Renal cortex interstitium (tissue), 11 donors: ENCODE results near the gene RNF208. TPM values are rescaled to one million over a fixed set of nuclear protein-coding genes. Genes with fewer than 3 reads are reported as not detected.

Experiments used
- DNase-seq, 11 donors: peaks; one replicate each; pipeline ENCODE4 v3.0.0-alpha.2; 2013; ENCODE audit warnings: low read depth in 9 of 11, low spot score in 4 of 11; ENCODE audit errors: extremely low read depth in 1 of 11
- polyA plus RNA-seq, 3 donors: library from polyadenylated mRNA; unstranded; fragments of 120-200 nt; gene quantifications; one replicate each; pipeline ENCODE4 v1.2.1, GENCODE V29; 2013; ENCODE audit not compliant: insufficient read length in 3 of 3

RNF208 gene
- polyA plus RNA-seq, 3 donors, result 6.0 to 13.3 (median 13.2) TPM

- no peak for DNase-seq
Measured at GRCh38 chr9:137175345-137175961, 46.6 kb downstream of the RNF208 start.

- no peak for DNase-seq
Measured at GRCh38 chr9:137174722-137175293, 47.2 kb downstream of the RNF208 start.

- DNase-seq, result no peak
Measured at GRCh38 chr9:137173796-137174664, 48.0 kb downstream of the RNF208 start.

- no peak for DNase-seq
Measured at GRCh38 chr9:137172901-137173795, 48.9 kb downstream of the RNF208 start.

GRCh38 chr9:137171149-137171900 is 50.7 kb downstream of the RNF208 start:
- no peak for DNase-seq

GRCh38 chr9:137170486-137171148 is 51.4 kb downstream of the RNF208 start:
- DNase-seq, result no peak

Other genes with a start within 250 kb of the RNF208 start
- 100 to 1,000 TPM in 1 of 3 donors, 10 to 100 TPM in 2; 42.1 to 113 (median 66.3) TPM for gene PTGDS, start 244.7 kb downstream of the RNF208 start, polyA plus RNA-seq
- gene LCNL1, start 239.2 kb downstream of the RNF208 start, polyA plus RNA-seq, result under 1 TPM; 0.14 to 0.40 (median 0.39) TPM
- gene PAXX, start 229.8 kb downstream of the RNF208 start, polyA plus RNA-seq, result 10 to 100 TPM; 23.7 to 40.2 (median 39.3) TPM
- under 1 TPM; 0.37 to 0.75 (median 0.39) TPM for gene CLIC3, start 225.7 kb downstream of the RNF208 start, polyA plus RNA-seq
- gene ABCA2, start 194.0 kb downstream of the RNF208 start, polyA plus RNA-seq, result 10 to 100 TPM; 43.4 to 66.6 (median 61.6) TPM
- under 1 TPM; 0.07 to 0.15 (median 0.12) TPM for gene FUT7, start 190.2 kb downstream of the RNF208 start, polyA plus RNA-seq
- gene NPDC1, start 176.1 kb downstream of the RNF208 start, polyA plus RNA-seq, result 10 to 100 TPM; 12.9 to 38.4 (median 31.5) TPM
- gene ENTPD2, start 168.2 kb downstream of the RNF208 start, polyA plus RNA-seq, result 1 to 10 TPM; 4.3 to 5.3 (median 4.7) TPM
- gene SAPCD2, start 151.7 kb downstream of the RNF208 start, polyA plus RNA-seq, result 1 to 10 TPM; 6.6 to 9.2 (median 6.8) TPM
- gene UAP1L1, start 144.7 kb downstream of the RNF208 start, polyA plus RNA-seq, result 1 to 10 TPM; 4.9 to 9.2 (median 5.7) TPM
- gene MAN1B1, start 135.3 kb downstream of the RNF208 start, polyA plus RNA-seq, result 10 to 100 TPM; 46.1 to 62.1 (median 55.3) TPM
- 10 to 100 TPM; 15.2 to 30.6 (median 24.7) TPM for gene DPP7, start 107.5 kb downstream of the RNF208 start, polyA plus RNA-seq
- under 1 TPM in 1 of 3 donors, not detected in 2; 0.34 TPM for gene GRIN1, start 83.1 kb downstream of the RNF208 start, polyA plus RNA-seq
- under 1 TPM in 1 of 3 donors, not detected in 2; 0.14 TPM for gene LRRC26, start 52.2 kb downstream of the RNF208 start, polyA plus RNA-seq
- not detected for gene TMEM210, start 50.2 kb downstream of the RNF208 start, polyA plus RNA-seq
- 10 to 100 TPM; 35.5 to 56.7 (median 49.2) TPM for gene ANAPC2, start 33.7 kb downstream of the RNF208 start, polyA plus RNA-seq
- gene SSNA1, start 33.6 kb downstream of the RNF208 start, polyA plus RNA-seq, result 10 to 100 TPM; 36.9 to 62.9 (median 49.8) TPM
- 10 to 100 TPM; 14.8 to 17.3 (median 16.4) TPM for gene TPRN, start 21.5 kb downstream of the RNF208 start, polyA plus RNA-seq
- 10 to 100 TPM; 40.2 to 46.4 (median 42.7) TPM for gene TMEM203, start 16.6 kb downstream of the RNF208 start, polyA plus RNA-seq
- 10 to 100 TPM in 2 of 3 donors, 1 to 10 TPM in 1; 8.2 to 15.1 (median 14.2) TPM for gene NDOR1, start 16.5 kb downstream of the RNF208 start, polyA plus RNA-seq
- gene CYSRT1, start 2.9 kb upstream of the RNF208 start, polyA plus RNA-seq, result 10 to 100 TPM in 2 of 3 donors, 1 to 10 TPM in 1; 8.5 to 13.9 (median 12.8) TPM
- 10 to 100 TPM in 2 of 3 donors, 1 to 10 TPM in 1; 7.9 to 15.2 (median 12.0) TPM for gene RNF224, start 5.3 kb upstream of the RNF208 start, polyA plus RNA-seq
- 10 to 100 TPM in 2 of 3 donors, 1 to 10 TPM in 1; 5.0 to 13.8 (median 11.6) TPM for gene SLC34A3, start 8.7 kb upstream of the RNF208 start, polyA plus RNA-seq
- 100 to 1,000 TPM; 331 to 492 (median 358) TPM for gene TUBB4B, start 19.0 kb upstream of the RNF208 start, polyA plus RNA-seq
- 1 to 10 TPM; 2.2 to 4.2 (median 2.6) TPM for gene STPG3, start 29.0 kb upstream of the RNF208 start, polyA plus RNA-seq
- 10 to 100 TPM; 49.8 to 62.2 (median 55.2) TPM for gene NELFB, start 33.1 kb upstream of the RNF208 start, polyA plus RNA-seq
- gene TOR4A, start 55.5 kb upstream of the RNF208 start, polyA plus RNA-seq, result 1 to 10 TPM; 4.4 to 8.9 (median 6.3) TPM
- 1 to 10 TPM; 6.8 to 9.0 (median 7.7) TPM for gene NRARP, start 80.0 kb upstream of the RNF208 start, polyA plus RNA-seq
- gene EXD3, start 200.9 kb upstream of the RNF208 start, polyA plus RNA-seq, result 10 to 100 TPM; 12.0 to 35.4 (median 16.6) TPM
- 10 to 100 TPM in 1 of 3 donors, 1 to 10 TPM in 2; 4.8 to 15.9 (median 6.0) TPM for gene NOXA1, start 201.2 kb upstream of the RNF208 start, polyA plus RNA-seq
- gene ENTPD8, start 219.1 kb upstream of the RNF208 start, polyA plus RNA-seq, result under 1 TPM; 0.14 to 0.68 (median 0.63) TPM
- gene NSMF, start 237.1 kb upstream of the RNF208 start, polyA plus RNA-seq, result 10 to 100 TPM; 52.9 to 57.8 (median 56.5) TPM